Posterior vena cava (tissue), 2 donors: ENCODE measurements around the gene POLE. TPM values are rescaled to one million over a fixed set of nuclear protein-coding genes. Genes with fewer than 3 reads are reported as not detected.

Source experiments
- DNase-seq: peaks from one replicate; pipeline ENCODE4 v3.0.0-alpha.2; 2020; ENCODE audit warnings: low spot score
- intact Hi-C, 2 donors: fragments of 100-400 bp; cut with DNase I; formaldehyde crosslinking; loops; one replicate each; pipeline versions ENCODE4 v1.14.1 to v1.14.2; 2022 to 2023
- total RNA-seq, 2 donors: library from RNA; stranded (reverse); fragmentation: NEBNext Ultra II Directional; extraction: Animal tissue kit (Norgen Biotek cat#: 25700); gene quantifications; one replicate each; pipeline ENCODE4 v1.2.1, GENCODE V29; 2021
- donor health status: DM: yes; HTN: yes; CAD: no.
- donor health status: DM: yes; HTN: yes; CAD: no.

POLE gene
- total RNA-seq, 2 donors from 2014 or later: 16.6 to 21.2 TPM

- DNase-seq: no peak
- intact Hi-C loops: no loop called here
These were observed 93.6 kb downstream of the POLE start for GRCh38 chr12:132593521-132593920.

GRCh38 chr12:132593071-132593470 is 94.1 kb downstream of the POLE start:
- DNase-seq: no peak
- intact Hi-C loops: no loop called here

- intact Hi-C loops: no loop called here
- no peak for DNase-seq
These were observed 94.7 kb downstream of the POLE start for GRCh38 chr12:132592282-132592970.

GRCh38 chr12:132591107-132591935 is 95.8 kb downstream of the POLE start:
- DNase-seq: no peak
- intact Hi-C loops: no loop called here

DNA sequence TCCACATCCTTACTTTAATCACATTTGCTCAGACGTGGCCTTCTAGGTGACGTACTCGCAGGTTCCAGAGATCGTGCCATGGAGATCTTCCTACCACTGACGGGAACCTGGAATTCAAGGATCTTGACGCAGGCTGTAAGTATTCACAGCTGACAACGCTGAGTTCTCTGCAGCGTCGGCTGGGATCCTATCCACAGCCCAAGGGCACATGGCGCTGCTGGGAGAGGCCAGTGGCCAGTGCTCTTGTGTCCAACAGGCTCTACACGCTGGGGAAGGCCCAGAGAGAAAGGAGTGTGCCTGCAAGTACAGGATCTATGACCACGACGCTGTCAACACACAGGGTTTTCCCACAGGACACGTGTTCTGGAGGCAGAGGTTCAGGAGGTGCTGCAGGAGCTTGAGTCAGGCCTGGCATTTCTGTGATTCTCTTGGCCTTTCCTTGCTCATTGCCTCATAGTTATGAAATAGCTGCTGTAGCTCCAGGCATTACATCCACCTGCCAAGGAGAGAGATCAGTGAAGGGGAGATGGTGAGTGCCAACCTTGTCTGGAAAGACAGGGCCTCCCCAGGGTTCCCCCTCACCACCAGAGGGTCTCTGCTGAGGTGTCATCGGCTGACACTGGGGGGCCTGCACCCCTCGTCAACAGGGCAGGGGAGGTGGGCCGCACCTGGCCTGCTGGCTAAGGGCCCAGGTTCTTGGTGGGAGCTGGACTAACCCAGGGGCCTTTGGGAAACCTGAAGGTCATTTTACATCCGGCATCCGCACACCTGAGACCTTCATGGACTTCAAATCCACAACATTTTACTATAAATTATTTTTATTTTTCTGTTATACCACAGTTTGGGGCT is 98.1 kb downstream of the POLE start:
- DNase-seq: no peak
- intact Hi-C loops: no loop called here

DNA sequence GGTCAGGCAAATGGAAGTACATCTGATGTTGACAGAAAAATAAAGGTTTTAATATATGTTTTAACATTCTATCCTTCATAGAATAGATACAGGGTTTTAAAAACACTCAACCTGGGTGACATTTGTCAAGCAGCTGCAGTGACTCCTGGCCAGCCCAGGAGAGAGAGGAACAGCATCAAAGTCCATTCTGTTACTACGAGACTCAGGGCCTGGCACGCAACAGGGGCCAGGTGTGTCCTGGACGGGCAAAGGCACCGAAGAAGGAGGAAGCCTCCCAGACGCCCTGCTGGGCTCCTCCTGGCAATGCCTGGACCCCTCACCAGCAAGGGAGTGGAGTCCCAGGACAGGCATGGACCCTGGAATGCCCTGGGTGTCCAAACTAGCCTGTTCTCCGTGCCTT is 98.8 kb downstream of the POLE start:
- no peak for DNase-seq
- intact Hi-C loops: no loop called here

- DNase-seq: no peak
- intact Hi-C loops: no loop called here
These were observed 99.4 kb downstream of the POLE start for GRCh38 chr12:132587781-132588180.

DNA sequence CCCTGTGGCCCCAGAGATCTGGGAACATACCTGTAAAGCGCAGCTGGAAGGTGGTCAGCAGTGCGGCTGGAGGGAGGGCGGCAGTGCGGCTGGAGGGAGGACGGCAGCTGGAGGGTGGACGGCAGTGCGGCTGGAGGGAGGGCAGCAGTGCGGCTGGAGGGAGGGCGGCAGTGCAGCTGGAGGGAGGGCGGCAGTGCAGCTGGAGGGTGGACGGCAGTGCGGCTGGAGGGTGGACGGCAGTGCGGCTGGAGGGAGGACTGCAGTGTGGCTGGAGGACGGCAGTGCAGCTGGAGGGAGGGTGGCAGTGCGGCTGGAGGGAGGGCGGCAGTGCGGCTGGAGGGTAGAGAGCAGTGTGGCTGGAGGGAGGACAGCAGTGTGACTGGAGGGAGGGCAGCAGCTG is 100.2 kb downstream of the POLE start:
- intact Hi-C loops: no loop called here
- DNase-seq: no peak

GRCh38 chr12:132585177-132585576 is 102.0 kb downstream of the POLE start:
- intact Hi-C loops: no loop called here
- no peak for DNase-seq

- intact Hi-C loops: loop anchor here in 1 of 2 donors (1.0 kb wide), 1 partner anchor 21 kb away; no protein-coding TSS in a partner anchor
- no peak for DNase-seq
These were observed 102.7 kb downstream of the POLE start for GRCh38 chr12:132584429-132584828.

DNA sequence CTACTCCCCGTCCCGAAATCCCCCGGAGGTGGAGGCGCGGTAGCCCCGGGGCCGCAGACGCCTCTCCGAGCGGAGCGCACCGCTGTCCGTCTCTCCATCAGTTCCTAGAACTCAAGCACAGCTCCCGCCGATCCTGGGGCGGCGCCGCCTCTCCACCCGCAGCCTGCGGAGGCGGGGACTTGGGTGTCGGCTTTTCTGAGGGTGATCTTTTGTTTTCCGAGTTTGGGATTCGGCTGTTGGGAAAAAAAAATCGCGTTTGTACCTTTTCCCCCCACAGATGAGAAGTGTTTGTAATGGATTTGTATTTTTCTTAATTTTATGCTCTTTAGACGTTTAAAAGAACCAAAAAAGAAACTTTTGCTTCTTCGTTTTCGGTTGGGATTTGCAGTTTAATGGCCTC is 103.4 kb downstream of the POLE start:
- intact Hi-C loops: loop anchor here in 1 of 2 donors (1.0 kb wide), 1 partner anchor 20 kb away; no protein-coding TSS in a partner anchor
- DNase-seq: no peak

DNA sequence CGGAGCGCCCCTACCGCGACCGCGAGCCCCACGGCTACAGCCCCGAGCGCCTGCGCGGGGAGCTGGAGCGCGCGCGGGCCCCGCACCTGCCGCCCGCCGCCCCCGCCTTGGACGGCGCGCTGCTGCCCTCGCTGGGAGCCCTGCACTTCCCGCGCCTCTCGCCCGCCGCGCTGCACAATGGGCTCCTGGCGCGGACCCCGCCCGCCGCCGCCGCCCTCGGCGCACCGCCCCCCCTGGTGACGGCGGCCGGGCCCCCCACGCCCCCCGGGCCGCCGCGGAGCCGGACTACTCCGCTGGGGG is 103.8 kb downstream of the POLE start:
- intact Hi-C loops: no loop called here
- DNase-seq: no peak

DNA sequence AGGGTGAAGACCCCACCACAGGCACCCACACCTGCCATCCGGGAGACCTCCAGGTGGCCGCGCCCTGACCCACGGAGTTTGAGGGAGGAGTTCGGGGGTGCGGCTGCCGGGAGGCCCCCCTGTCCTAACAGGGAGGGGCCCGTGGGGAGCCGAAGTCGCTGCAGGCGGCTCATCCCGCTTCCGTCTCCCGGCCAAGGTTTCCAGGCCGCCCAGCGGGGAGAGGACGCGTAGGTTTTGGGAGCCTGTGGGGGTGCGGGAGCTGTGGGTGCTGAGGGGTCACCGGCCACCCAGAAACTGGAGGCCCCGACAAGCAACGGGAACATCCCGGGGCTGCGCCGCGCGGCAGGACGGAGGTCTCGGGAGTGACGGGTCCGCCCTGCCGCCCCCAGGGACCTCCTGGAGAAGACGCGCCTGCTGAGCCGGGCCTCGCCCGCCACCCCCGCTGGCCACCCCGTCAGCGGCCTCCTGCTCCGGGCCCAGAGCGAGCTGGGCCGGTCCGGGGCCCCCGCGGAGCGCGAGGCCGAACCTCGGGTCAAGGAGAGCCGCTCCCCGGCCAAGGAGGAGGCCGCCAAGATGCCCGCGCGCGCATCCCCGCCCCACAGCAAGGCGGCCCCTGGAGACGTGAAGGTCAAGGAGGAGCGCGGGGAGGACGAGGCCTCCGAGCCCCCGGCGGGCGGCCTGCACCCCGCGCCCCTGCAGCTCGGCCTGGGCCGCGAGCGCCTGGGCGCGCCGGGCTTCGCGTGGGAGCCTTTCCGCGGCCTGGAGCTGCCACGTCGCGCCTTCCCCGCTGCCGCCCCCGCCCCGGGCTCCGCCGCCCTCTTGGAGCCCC is 104.3 kb downstream of the POLE start:
- intact Hi-C loops: no loop called here
- DNase-seq: no peak

- peak; percentile 89 for DNase-seq
- intact Hi-C loops: no loop called here
These were observed 105.1 kb downstream of the POLE start for GRCh38 chr12:132582058-132582420.

- DNase-seq: no peak
These were observed 105.6 kb downstream of the POLE start for GRCh38 chr12:132581348-132582057.

DNA sequence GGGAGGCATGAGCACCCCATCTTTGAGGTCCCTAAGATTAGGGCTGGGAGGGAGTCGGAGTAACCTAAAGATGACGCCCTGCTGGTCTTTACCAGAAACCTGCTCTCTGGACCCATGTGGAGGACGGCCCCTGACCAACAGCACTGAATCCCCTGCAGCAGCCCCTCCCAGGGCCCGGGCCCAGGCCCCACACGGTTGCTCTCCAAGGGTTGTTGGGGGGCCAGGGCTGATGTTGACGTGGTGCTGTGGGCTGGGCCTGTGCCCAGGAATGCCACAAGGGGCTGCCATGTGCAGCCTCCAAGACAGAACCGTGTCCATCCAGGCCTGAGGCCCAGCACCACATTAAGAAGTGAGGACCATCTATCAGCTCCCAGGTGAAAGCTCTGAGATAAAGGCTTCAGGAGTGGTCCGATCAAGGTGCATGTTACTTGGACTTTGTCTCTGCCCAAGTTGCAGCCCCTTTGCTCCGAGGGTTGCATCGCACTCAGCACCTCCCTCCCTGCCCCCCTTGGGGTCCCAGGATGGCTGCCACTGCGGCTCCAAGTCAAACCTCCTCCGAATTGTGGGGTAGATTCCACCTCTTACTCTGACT is 106.3 kb downstream of the POLE start:
- intact Hi-C loops: no loop called here
- DNase-seq: no peak

More at GRCh38 chr12:132581348-132582057, 105.6 kb downstream of the POLE start:
- intact Hi-C loops: no loop called here

- no peak for DNase-seq
- intact Hi-C loops: no loop called here
These were observed 107.4 kb downstream of the POLE start for GRCh38 chr12:132579744-132580143.

- intact Hi-C loops: no loop called here
- DNase-seq: no peak
These were observed 108.3 kb downstream of the POLE start for GRCh38 chr12:132578826-132579225.
